ENCODE measurements around the gene INPP4A.

DNA sequence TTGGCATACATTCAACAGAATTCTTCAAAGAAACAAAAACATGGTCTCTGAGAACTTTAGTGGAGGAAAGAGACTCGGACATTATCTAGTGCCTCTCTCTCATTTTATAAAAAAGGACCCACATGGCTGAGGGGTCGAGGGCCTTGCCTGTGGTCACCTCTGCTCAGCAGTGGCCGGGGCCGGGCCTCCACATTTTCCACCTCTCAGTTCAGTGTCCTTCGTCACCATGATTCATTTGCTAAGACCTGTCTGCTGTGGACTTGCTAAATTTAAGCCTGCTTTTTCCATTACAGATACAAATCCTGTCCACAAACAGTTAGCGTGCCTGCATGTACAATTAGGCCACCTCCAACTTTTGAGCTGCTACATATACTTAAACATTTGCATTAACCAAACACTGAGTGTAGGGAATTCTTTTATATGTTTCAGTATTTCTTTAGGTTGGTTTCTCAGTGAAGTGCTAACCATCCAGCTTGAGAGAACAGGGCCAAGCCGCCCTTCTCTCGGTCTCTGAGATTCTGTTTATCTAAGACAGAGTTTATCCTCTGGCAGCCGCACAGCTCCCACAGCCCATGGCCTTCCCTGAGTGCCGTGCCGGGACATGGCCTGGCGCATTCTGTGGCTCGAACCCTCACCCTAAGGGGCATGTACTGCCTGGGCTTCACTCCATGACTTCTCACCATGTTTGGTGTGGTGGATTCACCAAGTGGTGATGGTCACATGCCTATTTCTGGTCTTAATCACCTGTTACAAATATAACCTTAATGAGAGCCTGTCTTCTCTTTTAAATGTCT lies 117.4 kb downstream of the INPP4A start:
- TF ChIP-seq, protein P1, sequence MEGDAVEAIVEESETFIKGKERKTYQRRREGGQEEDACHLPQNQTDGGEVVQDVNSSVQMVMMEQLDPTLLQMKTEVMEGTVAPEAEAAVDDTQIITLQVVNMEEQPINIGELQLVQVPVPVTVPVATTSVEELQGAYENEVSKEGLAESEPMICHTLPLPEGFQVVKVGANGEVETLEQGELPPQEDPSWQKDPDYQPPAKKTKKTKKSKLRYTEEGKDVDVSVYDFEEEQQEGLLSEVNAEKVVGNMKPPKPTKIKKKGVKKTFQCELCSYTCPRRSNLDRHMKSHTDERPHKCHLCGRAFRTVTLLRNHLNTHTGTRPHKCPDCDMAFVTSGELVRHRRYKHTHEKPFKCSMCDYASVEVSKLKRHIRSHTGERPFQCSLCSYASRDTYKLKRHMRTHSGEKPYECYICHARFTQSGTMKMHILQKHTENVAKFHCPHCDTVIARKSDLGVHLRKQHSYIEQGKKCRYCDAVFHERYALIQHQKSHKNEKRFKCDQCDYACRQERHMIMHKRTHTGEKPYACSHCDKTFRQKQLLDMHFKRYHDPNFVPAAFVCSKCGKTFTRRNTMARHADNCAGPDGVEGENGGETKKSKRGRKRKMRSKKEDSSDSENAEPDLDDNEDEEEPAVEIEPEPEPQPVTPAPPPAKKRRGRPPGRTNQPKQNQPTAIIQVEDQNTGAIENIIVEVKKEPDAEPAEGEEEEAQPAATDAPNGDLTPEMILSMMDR (conservative IDR thresholded peaks at IDR 0.05; ENCODE audit: low read depth, low read length): no peak
- TF ChIP-seq EZH2 (IDR thresholded peaks at IDR 0.05; ENCODE audit: low read length, unreplicated experiment) (no peak), EZH2phosphoT487 (IDR thresholded peaks at IDR 0.05; ENCODE audit: borderline replicate concordance, low read length) (no peak)

All from PC-3 (cell line).